HG03571 (cell line): Measurements from ENCODE around the gene WNT5A.

ENCODE experiments used
- ATAC-seq: cut with Tn5 transposase; IDR thresholded peaks from one replicate; pipeline ENCODE4 v1.9.1; 2021; ENCODE audit not compliant: unreplicated experiment

The WNT5A gene

GRCh38 chr3:55486857-55487380, at the start of gene WNT5A:
WNT5A (minus strand) TSS chr3:55487306; CDS start chr3:55486985, 321 bp downstream.
- no peak for ATAC-seq

GRCh38 chr3:55534876-55535275, 47.8 kb upstream of the WNT5A start:
- no peak for ATAC-seq

GRCh38 chr3:55532806-55533205, 45.7 kb upstream of the WNT5A start:
- ATAC-seq: no peak

GRCh38 chr3:55531321-55531720, 44.2 kb upstream of the WNT5A start:
- ATAC-seq: no peak

GRCh38 chr3:55527361-55527760, 40.3 kb upstream of the WNT5A start:
- no peak for ATAC-seq

- no peak for ATAC-seq
Observed at GRCh38 chr3:55526332-55527030, 39.4 kb upstream of the WNT5A start.

GRCh38 chr3:55525436-55525835, 38.3 kb upstream of the WNT5A start:
- no peak for ATAC-seq

- no peak for ATAC-seq
Observed at GRCh38 chr3:55524565-55525244, 37.6 kb upstream of the WNT5A start.

- no peak for ATAC-seq
Observed at GRCh38 chr3:55523471-55523870, 36.4 kb upstream of the WNT5A start.

GRCh38 chr3:55521738-55522421, 34.8 kb upstream of the WNT5A start:
- ATAC-seq: no peak

- no peak for ATAC-seq
Observed at GRCh38 chr3:55521064-55521737, 34.1 kb upstream of the WNT5A start.

- ATAC-seq: no peak
Observed at GRCh38 chr3:55519019-55519418, 31.9 kb upstream of the WNT5A start.

- ATAC-seq: no peak
Observed at GRCh38 chr3:55518451-55518850, 31.3 kb upstream of the WNT5A start.

GRCh38 chr3:55516392-55517030, 29.4 kb upstream of the WNT5A start:
- no peak for ATAC-seq

- no peak for ATAC-seq
Observed at GRCh38 chr3:55515550-55516246, 28.6 kb upstream of the WNT5A start.

- ATAC-seq: no peak
Observed at GRCh38 chr3:55514962-55515361, 27.9 kb upstream of the WNT5A start.

GRCh38 chr3:55512571-55513343, 25.7 kb upstream of the WNT5A start:
- no peak for ATAC-seq

- no peak for ATAC-seq
Observed at GRCh38 chr3:55511895-55512570, 24.9 kb upstream of the WNT5A start.

- no peak for ATAC-seq
Observed at GRCh38 chr3:55508335-55508734, 21.2 kb upstream of the WNT5A start.
